Measurements from ENCODE around the gene CCDC195. TPM values are rescaled to one million over a fixed set of nuclear protein-coding genes. Genes with fewer than 3 reads are reported as not detected.

CCDC195 gene
- total RNA-seq, 2 experiments from 2014 or later, result not detected

- Mint-ChIP-seq H3K27ac (no peak overlapping the region), H3K27me3 (peaks cover 4% of the 10 kb centered on the region), H3K4me1 (ENCODE audit: low read depth) (no peaks in the 10 kb centered on the region), H3K4me3 (no peak overlapping the region), H3K36me3 (ENCODE audit: low read depth) (peaks cover 2% of the 10 kb centered on the region), H3K9me3 (peaks cover 18% of the 10 kb centered on the region)
- ATAC-seq (no peak), DNase-seq (no peak)
- POLR2A ChIA-PET, result interaction anchor here (0.6 to 0.7 kb wide), 2 partner anchors 10 to 20 kb away, joined by 3 read pairs; no protein-coding TSS in a partner anchor
- intact Hi-C loops (cut with micrococcal nuclease), result no loop called here
- no peak for TF ChIP-seq CTCF (IDR thresholded peaks at IDR 0.05)
- CTCF ChIA-PET, result interaction anchor here (1.1 kb wide), 1 partner anchor 8 kb away, joined by 3 read pairs; no protein-coding TSS in a partner anchor
These were observed 15.5 kb upstream of the CCDC195 start for GRCh38 chr2:224731665-224732064.

- intact Hi-C loops (cut with micrococcal nuclease), result no loop called here
- CTCF ChIA-PET, result no interaction called here
These were observed 13.3 kb upstream of the CCDC195 start for GRCh38 chr2:224729435-224729834.

GRCh38 chr2:224724331-224724730 lies 8.2 kb upstream of the CCDC195 start:
- ChIA-PET POLR2A (no interaction called here), CTCF (no interaction called here)
- no peaks in the 10 kb centered on the region for H3K36me3 Mint-ChIP-seq (ENCODE audit: low read depth)
- DNase-seq (no peak), ATAC-seq (no peak)
- intact Hi-C loops (cut with micrococcal nuclease), result no loop called here
- H3K4me3 Mint-ChIP-seq, result no peak overlapping the region
- H3K27ac Mint-ChIP-seq, result no peak overlapping the region
- no peak for TF ChIP-seq CTCF (IDR thresholded peaks at IDR 0.05)
- no peaks in the 10 kb centered on the region for H3K27me3 Mint-ChIP-seq
- H3K4me1 Mint-ChIP-seq (ENCODE audit: low read depth), result no peaks in the 10 kb centered on the region
- H3K9me3 Mint-ChIP-seq, result peaks cover 5% of the 10 kb centered on the region

More at GRCh38 chr2:224729435-224729834, 13.3 kb upstream of the CCDC195 start:
- DNase-seq (no peak), ATAC-seq (no peak)
- H3K9me3 Mint-ChIP-seq, result peaks cover 5% of the 10 kb centered on the region
- no peak overlapping the region for H3K4me3 Mint-ChIP-seq
- TF ChIP-seq CTCF (IDR thresholded peaks at IDR 0.05), result no peak
- H3K27ac Mint-ChIP-seq, result no peak overlapping the region
- no peaks in the 10 kb centered on the region for H3K36me3 Mint-ChIP-seq (ENCODE audit: low read depth)
- H3K4me1 Mint-ChIP-seq (ENCODE audit: low read depth), result no peaks in the 10 kb centered on the region
- peaks cover 4% of the 10 kb centered on the region for H3K27me3 Mint-ChIP-seq
- POLR2A ChIA-PET, result no interaction called here

- POLR2A ChIA-PET, result no interaction called here
- intact Hi-C loops (cut with micrococcal nuclease), result no loop called here
- Mint-ChIP-seq H3K4me3 (no peak overlapping the region), H3K9me3 (peaks cover 5% of the 10 kb centered on the region), H3K36me3 (ENCODE audit: low read depth) (no peaks in the 10 kb centered on the region), H3K4me1 (ENCODE audit: low read depth) (no peaks in the 10 kb centered on the region), H3K27me3 (no peaks in the 10 kb centered on the region), H3K27ac (no peak overlapping the region)
- TF ChIP-seq CTCF (IDR thresholded peaks at IDR 0.05), result no peak
- DNase-seq (no peak), ATAC-seq (no peak)
- CTCF ChIA-PET, result interaction anchor here (0.8 kb wide), 1 partner anchor 8 kb away, joined by 3 read pairs; no protein-coding TSS in a partner anchor
These were observed 7.5 kb upstream of the CCDC195 start for GRCh38 chr2:224723586-224724217.

GRCh38 chr2:224722770-224723169 lies 6.6 kb upstream of the CCDC195 start:
- TF ChIP-seq CTCF (IDR thresholded peaks at IDR 0.05), result no peak
- Mint-ChIP-seq H3K36me3 (ENCODE audit: low read depth) (no peaks in the 10 kb centered on the region), H3K4me1 (ENCODE audit: low read depth) (no peaks in the 10 kb centered on the region), H3K9me3 (no peaks in the 10 kb centered on the region), H3K27ac (no peak overlapping the region), H3K4me3 (no peak overlapping the region), H3K27me3 (no peaks in the 10 kb centered on the region)
- intact Hi-C loops (cut with micrococcal nuclease), result no loop called here
- DNase-seq, result no peak
- no peak for ATAC-seq
- ChIA-PET POLR2A (no interaction called here), CTCF (interaction anchor here (0.8 kb wide), 1 partner anchor 9 kb away, joined by 3 read pairs; no protein-coding TSS in a partner anchor)

All from activated CD8-positive, alpha-beta T cell treated with anti-CD3 and anti-CD28 coated beads for 36 hours (primary cell).